Endodermal cell (in vitro differentiated cells): Measurements from ENCODE around the gene TMEM208. TPM values are rescaled to one million over a fixed set of nuclear protein-coding genes. Genes with fewer than 3 reads are reported as not detected.

Source experiments
- DNase-seq: peaks from one replicate; pipeline ENCODE4 v3.0.0-alpha.2; 2017
- H3K27ac ChIP-seq: 2 replicates; pipeline ENCODE4 v1.5.1; 2013; ENCODE audit warnings: mild to moderate bottlenecking, low read depth, low read length, moderate library complexity
- H3K27me3 ChIP-seq: 2 replicates; pipeline ENCODE4 v1.6.1; 2013; ENCODE audit warnings: mild to moderate bottlenecking, low read length, moderate library complexity; ENCODE audit not compliant: insufficient read depth, control insufficient read depth, poor library complexity, severe bottlenecking
- H3K36me3 ChIP-seq: 2 replicates; pipeline ENCODE4 v1.7.0; 2013; ENCODE audit warnings: mild to moderate bottlenecking, low read length, moderate library complexity; ENCODE audit not compliant: control insufficient read depth, insufficient read depth
- H3K4me1 ChIP-seq: one replicate; pipeline ENCODE4 v1.7.0; 2013; ENCODE audit warnings: low read length; ENCODE audit not compliant: control insufficient read depth, insufficient read depth
- H3K4me3 ChIP-seq: 2 replicates; pipeline ENCODE4 v1.5.1; 2013; ENCODE audit warnings: mild to moderate bottlenecking, low read length, moderate library complexity
- H3K9ac ChIP-seq: 2 replicates; pipeline ENCODE4 v1.6.1; 2013; ENCODE audit warnings: mild to moderate bottlenecking, low read length, moderate library complexity; ENCODE audit not compliant: poor library complexity, severe bottlenecking; ENCODE audit errors: extremely low read depth
- H3K9me3 ChIP-seq: 2 replicates; pipeline ENCODE4 v1.6.1; 2013; ENCODE audit warnings: mild to moderate bottlenecking, low read length, moderate library complexity; ENCODE audit not compliant: control insufficient read depth
- H3K27ac Mint-ChIP-seq: 2 replicates; pipeline ENCODE4 v1.8.0; 2020; ENCODE audit warnings: mixed read lengths
- H3K27me3 Mint-ChIP-seq: 2 replicates; pipeline ENCODE4 v1.8.0; 2021; ENCODE audit warnings: mild to moderate bottlenecking, mixed read lengths; ENCODE audit not compliant: insufficient read depth
- H3K36me3 Mint-ChIP-seq: 2 replicates; pipeline ENCODE4 v1.8.0; 2020; ENCODE audit warnings: low read depth, mixed read lengths
- H3K4me1 Mint-ChIP-seq: 2 replicates; pipeline ENCODE4 v1.8.0; 2020; ENCODE audit warnings: mixed read lengths
- H3K4me3 Mint-ChIP-seq: 2 replicates; pipeline ENCODE4 v1.8.0; 2020; ENCODE audit warnings: mild to moderate bottlenecking, moderate library complexity, mixed read lengths
- H3K9me3 Mint-ChIP-seq: 2 replicates; pipeline ENCODE4 v1.8.0; 2020; ENCODE audit warnings: mild to moderate bottlenecking, mixed read lengths
- WGBS, 2 experiments: methylation state at CpG; one replicate each; pipeline versions ENCODE4 v1.1.5 to v1.1.7; 2013; ENCODE audit warnings: missing lambda C conversion rate in 2 of 2, mixed read lengths in 1 of 2; ENCODE audit not compliant: insufficient coverage in 1 of 2, insufficient read length in 1 of 2; 5-methylcytosine and 5-hydroxymethylcytosine counted together
- total RNA-seq, 2 donors: library from RNA; stranded (reverse); fragmentation: NEBNext Ultra II Directional in 1 of 2; extraction: Animal tissue kit (Norgen Biotek cat#: 25700) in 1 of 2; gene quantifications; 2 replicates in 1 of 2; 3 replicates in 1 of 2; pipeline ENCODE4 v1.2.1, GENCODE V29; 2021
- TF ChIP-seq, protein P1 (sequence below): fragments of 200-600 bp; sonication (generic); conservative IDR thresholded peaks from 2 replicates; pipeline ENCODE4 v1.5.0; 2021; ENCODE audit warnings: antibody characterized with exemption, mild to moderate bottlenecking

Gene TMEM208
- total RNA-seq, 2 donors from 2014 or later = 43.1 to 46.4 TPM

- Histone ChIP-seq H3K36me3 (no peaks in the 10 kb centered on the region), H3K9me3 (no peaks in the 10 kb centered on the region), H3K27me3 (peaks cover 7% of the 10 kb centered on the region), H3K9ac (no peak overlapping the region), H3K4me1 (no peaks in the 10 kb centered on the region), H3K27ac (no peak overlapping the region), H3K4me3 (no peak overlapping the region)
- peaks cover 58% of the 10 kb centered on the region for H3K27me3 Mint-ChIP-seq
- no peaks in the 10 kb centered on the region for H3K9me3 Mint-ChIP-seq
- no peak overlapping the region for H3K27ac Mint-ChIP-seq
- 82 to 85% methylated on average over 5 to 8 of the region's 8 CpGs for WGBS, 2 experiments
- no peak overlapping the region for H3K4me3 Mint-ChIP-seq
- no peaks in the 10 kb centered on the region for H3K36me3 Mint-ChIP-seq
- DNase-seq = no peak
- TF ChIP-seq, protein P1, sequence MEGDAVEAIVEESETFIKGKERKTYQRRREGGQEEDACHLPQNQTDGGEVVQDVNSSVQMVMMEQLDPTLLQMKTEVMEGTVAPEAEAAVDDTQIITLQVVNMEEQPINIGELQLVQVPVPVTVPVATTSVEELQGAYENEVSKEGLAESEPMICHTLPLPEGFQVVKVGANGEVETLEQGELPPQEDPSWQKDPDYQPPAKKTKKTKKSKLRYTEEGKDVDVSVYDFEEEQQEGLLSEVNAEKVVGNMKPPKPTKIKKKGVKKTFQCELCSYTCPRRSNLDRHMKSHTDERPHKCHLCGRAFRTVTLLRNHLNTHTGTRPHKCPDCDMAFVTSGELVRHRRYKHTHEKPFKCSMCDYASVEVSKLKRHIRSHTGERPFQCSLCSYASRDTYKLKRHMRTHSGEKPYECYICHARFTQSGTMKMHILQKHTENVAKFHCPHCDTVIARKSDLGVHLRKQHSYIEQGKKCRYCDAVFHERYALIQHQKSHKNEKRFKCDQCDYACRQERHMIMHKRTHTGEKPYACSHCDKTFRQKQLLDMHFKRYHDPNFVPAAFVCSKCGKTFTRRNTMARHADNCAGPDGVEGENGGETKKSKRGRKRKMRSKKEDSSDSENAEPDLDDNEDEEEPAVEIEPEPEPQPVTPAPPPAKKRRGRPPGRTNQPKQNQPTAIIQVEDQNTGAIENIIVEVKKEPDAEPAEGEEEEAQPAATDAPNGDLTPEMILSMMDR = no peak
- H3K4me1 Mint-ChIP-seq = no peaks in the 10 kb centered on the region
Measured at GRCh38 chr16:67213197-67214019, 13.5 kb upstream of the TMEM208 start.

GRCh38 chr16:67215706-67216105, 11.2 kb upstream of the TMEM208 start:
- no peaks in the 10 kb centered on the region for H3K4me1 ChIP-seq
- Mint-ChIP-seq H3K27ac (no peak overlapping the region), H3K4me1 (no peaks in the 10 kb centered on the region), H3K27me3 (peaks cover 67% of the 10 kb centered on the region), H3K4me3 (no peak overlapping the region), H3K36me3 (no peaks in the 10 kb centered on the region), H3K9me3 (no peaks in the 10 kb centered on the region)
- H3K9ac ChIP-seq = no peak overlapping the region
- TF ChIP-seq, protein P1 = no peak
- no peak overlapping the region for H3K4me3 ChIP-seq
- no peaks in the 10 kb centered on the region for H3K36me3 ChIP-seq
- H3K27me3 ChIP-seq = peaks cover 7% of the 10 kb centered on the region
- 77 to 81% methylated on average over 5 of the region's 5 CpGs for WGBS, 2 experiments
- H3K27ac ChIP-seq = no peak overlapping the region
- DNase-seq = no peak
- H3K9me3 ChIP-seq = no peaks in the 10 kb centered on the region

GRCh38 chr16:67216612-67217490, 10.1 kb upstream of the TMEM208 start:
- Mint-ChIP-seq H3K4me1 (no peaks in the 10 kb centered on the region), H3K9me3 (no peaks in the 10 kb centered on the region), H3K27ac (no peak overlapping the region), H3K27me3 (peaks cover 61% of the 10 kb centered on the region), H3K36me3 (no peaks in the 10 kb centered on the region), H3K4me3 (no peak overlapping the region)
- Histone ChIP-seq H3K36me3 (no peaks in the 10 kb centered on the region), H3K9ac (no peak overlapping the region), H3K9me3 (no peaks in the 10 kb centered on the region), H3K4me1 (no peaks in the 10 kb centered on the region), H3K27ac (no peak overlapping the region), H3K4me3 (no peak overlapping the region), H3K27me3 (peaks cover 7% of the 10 kb centered on the region)
- DNase-seq = no peak
- TF ChIP-seq, protein P1 = no peak
- WGBS, 2 experiments = 90 to 95% methylated on average over 14 to 18 of the region's 18 CpGs
